ENCODE data around the gene PNP. TPM values are rescaled to one million over a fixed set of nuclear protein-coding genes. Genes with fewer than 3 reads are reported as not detected.

PNP gene
- total RNA-seq, 2 donors from 2014 or later = 52.8 to 59.8 TPM

DNA sequence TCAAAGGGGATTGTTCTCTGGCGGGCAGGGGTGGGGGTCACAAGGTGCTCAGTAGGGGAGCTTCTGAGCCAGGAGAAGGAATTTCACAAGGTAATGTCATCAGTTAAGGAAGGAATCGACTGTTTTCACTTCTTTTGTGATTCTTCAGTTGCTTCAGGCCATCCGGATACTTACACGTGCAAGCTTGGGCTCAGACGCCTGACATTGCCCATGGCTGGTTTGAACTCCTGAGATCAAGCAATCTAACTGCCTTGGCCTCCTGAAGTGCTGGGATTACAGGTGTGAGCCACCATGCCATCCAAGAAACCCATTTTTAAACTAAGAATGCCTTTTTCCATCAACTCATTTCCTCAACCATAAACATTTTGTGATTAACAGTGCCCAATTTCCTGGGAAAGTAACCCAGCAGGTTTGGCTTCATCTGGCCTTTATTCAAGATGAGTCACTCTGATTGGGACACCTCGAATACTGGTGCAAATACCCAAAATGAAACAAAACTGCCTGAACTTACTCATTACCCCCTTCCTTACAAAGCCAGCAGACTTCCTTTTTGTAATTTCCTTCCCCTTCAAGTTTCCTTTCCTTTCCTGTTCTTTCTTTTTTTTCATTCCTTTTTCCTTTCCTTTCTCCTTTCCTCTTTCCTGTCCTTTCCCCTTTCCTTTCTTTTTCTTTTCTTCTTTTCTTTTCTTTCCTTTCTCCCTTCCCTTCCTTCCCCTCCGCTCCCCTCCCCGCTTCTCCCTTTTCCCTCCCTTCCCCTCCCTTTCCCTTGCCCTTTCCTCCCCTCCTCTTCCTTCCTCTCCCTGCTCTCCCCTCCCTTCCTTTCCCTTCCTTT is 25.9 kb downstream of the PNP start:
- H3K27ac ChIP-seq (ENCODE audit: low read depth, low read length) = no peak overlapping the region
- no peak overlapping the region for H3K9ac ChIP-seq (ENCODE audit: extremely low read depth, low read length, poor library complexity, severe bottlenecking)
- no peak for TF ChIP-seq CTCF (conservative IDR thresholded peaks at IDR 0.05)
- H3K27me3 ChIP-seq (ENCODE audit: control insufficient read depth, insufficient read depth, low read length, poor library complexity, severe bottlenecking) = no peaks in the 10 kb centered on the region
- Mint-ChIP-seq H3K4me1 (peaks cover 16% of the 10 kb centered on the region), H3K9me3 (peaks cover 24% of the 10 kb centered on the region), H3K27me3 (ENCODE audit: insufficient read depth) (no peaks in the 10 kb centered on the region), H3K27ac (no peak overlapping the region), H3K36me3 (ENCODE audit: low read depth) (no peaks in the 10 kb centered on the region), H3K4me3 (no peak overlapping the region)
- no peaks in the 10 kb centered on the region for H3K36me3 ChIP-seq (ENCODE audit: control insufficient read depth, insufficient read depth, low read length)
- no peak for DNase-seq
- no peaks in the 10 kb centered on the region for H3K4me1 ChIP-seq (ENCODE audit: control insufficient read depth, insufficient read depth, low read length)
- peaks cover 12% of the 10 kb centered on the region for H3K9me3 ChIP-seq (ENCODE audit: control insufficient read depth, low read length)
- 87 to 91% methylated on average over 7 to 8 of the region's 8 CpGs for WGBS, 2 experiments (ENCODE audit: insufficient coverage in 1 of 2, insufficient read length in 1 of 2)
- H3K4me3 ChIP-seq (ENCODE audit: low read length) = peak overlapping the region; percentile 40

DNA sequence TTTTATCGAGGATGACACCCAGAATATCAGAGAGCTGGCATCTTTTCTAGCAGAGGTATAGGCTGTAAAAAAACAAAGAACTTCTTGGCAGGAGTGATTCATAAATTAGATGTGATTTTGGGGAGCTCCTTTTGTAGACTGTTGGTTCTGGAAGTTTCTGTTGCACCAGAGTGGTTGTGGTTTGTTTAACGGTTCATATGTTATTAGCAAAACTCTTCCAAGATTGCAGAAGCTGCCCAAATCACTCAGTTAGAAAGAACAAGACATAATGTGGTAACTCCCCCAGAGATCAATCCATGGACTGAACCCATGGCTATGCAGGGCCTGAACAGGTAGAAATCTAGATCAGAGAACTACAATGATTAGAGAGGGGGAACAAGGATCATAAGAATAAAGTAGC is 29.4 kb downstream of the PNP start:
- Histone ChIP-seq H3K4me3 (ENCODE audit: low read length) (no peak overlapping the region), H3K4me1 (ENCODE audit: control insufficient read depth, insufficient read depth, low read length) (no peaks in the 10 kb centered on the region), H3K27me3 (ENCODE audit: control insufficient read depth, insufficient read depth, low read length, poor library complexity, severe bottlenecking) (no peaks in the 10 kb centered on the region), H3K9ac (ENCODE audit: extremely low read depth, low read length, poor library complexity, severe bottlenecking) (no peak overlapping the region), H3K9me3 (ENCODE audit: control insufficient read depth, low read length) (peaks cover 12% of the 10 kb centered on the region), H3K36me3 (ENCODE audit: control insufficient read depth, insufficient read depth, low read length) (no peaks in the 10 kb centered on the region), H3K27ac (ENCODE audit: low read depth, low read length) (no peak overlapping the region)
- H3K27me3 Mint-ChIP-seq (ENCODE audit: insufficient read depth) = no peaks in the 10 kb centered on the region
- no peak overlapping the region for H3K27ac Mint-ChIP-seq
- peaks cover 10% of the 10 kb centered on the region for H3K4me1 Mint-ChIP-seq
- no peak for DNase-seq
- H3K4me3 Mint-ChIP-seq = no peak overlapping the region
- TF ChIP-seq CTCF (conservative IDR thresholded peaks at IDR 0.05) = no peak
- WGBS, 2 experiments (ENCODE audit: insufficient coverage in 1 of 2, insufficient read length in 1 of 2) = 75 to 94% methylated on average over 1 to 2 of the region's 2 CpGs
- peaks cover 24% of the 10 kb centered on the region for H3K9me3 Mint-ChIP-seq
- H3K36me3 Mint-ChIP-seq (ENCODE audit: low read depth) = no peaks in the 10 kb centered on the region

- Mint-ChIP-seq H3K36me3 (ENCODE audit: low read depth) (no peaks in the 10 kb centered on the region), H3K4me1 (peaks cover 10% of the 10 kb centered on the region), H3K27me3 (ENCODE audit: insufficient read depth) (no peaks in the 10 kb centered on the region), H3K27ac (no peak overlapping the region), H3K9me3 (peaks cover 25% of the 10 kb centered on the region), H3K4me3 (no peak overlapping the region)
- H3K4me1 ChIP-seq (ENCODE audit: control insufficient read depth, insufficient read depth, low read length) = no peaks in the 10 kb centered on the region
- H3K9ac ChIP-seq (ENCODE audit: extremely low read depth, low read length, poor library complexity, severe bottlenecking) = no peak overlapping the region
- TF ChIP-seq CTCF (conservative IDR thresholded peaks at IDR 0.05) = no peak
- H3K4me3 ChIP-seq (ENCODE audit: low read length) = no peak overlapping the region
- WGBS, 2 experiments (ENCODE audit: insufficient coverage in 1 of 2, insufficient read length in 1 of 2) = 79 to 80% methylated on average over 3 to 4 of the region's 4 CpGs
- H3K9me3 ChIP-seq (ENCODE audit: control insufficient read depth, low read length) = peaks cover 12% of the 10 kb centered on the region
- no peaks in the 10 kb centered on the region for H3K27me3 ChIP-seq (ENCODE audit: control insufficient read depth, insufficient read depth, low read length, poor library complexity, severe bottlenecking)
- DNase-seq = no peak
- no peak overlapping the region for H3K27ac ChIP-seq (ENCODE audit: low read depth, low read length)
- no peaks in the 10 kb centered on the region for H3K36me3 ChIP-seq (ENCODE audit: control insufficient read depth, insufficient read depth, low read length)
These were observed 29.9 kb downstream of the PNP start for GRCh38 chr14:20499108-20499507.

Measured in endodermal cell (in vitro differentiated cells).